ENCODE data around the gene IQGAP1.
A peak's percentile ranks its signal among the peaks of the same experiment; 100 is the strongest.
"Not testable (repeated sequence)": the region's sequence is repeated elsewhere in the genome, so short reads cannot be mapped to it uniquely, and the experiment has no call there.

The IQGAP1 gene

DNA sequence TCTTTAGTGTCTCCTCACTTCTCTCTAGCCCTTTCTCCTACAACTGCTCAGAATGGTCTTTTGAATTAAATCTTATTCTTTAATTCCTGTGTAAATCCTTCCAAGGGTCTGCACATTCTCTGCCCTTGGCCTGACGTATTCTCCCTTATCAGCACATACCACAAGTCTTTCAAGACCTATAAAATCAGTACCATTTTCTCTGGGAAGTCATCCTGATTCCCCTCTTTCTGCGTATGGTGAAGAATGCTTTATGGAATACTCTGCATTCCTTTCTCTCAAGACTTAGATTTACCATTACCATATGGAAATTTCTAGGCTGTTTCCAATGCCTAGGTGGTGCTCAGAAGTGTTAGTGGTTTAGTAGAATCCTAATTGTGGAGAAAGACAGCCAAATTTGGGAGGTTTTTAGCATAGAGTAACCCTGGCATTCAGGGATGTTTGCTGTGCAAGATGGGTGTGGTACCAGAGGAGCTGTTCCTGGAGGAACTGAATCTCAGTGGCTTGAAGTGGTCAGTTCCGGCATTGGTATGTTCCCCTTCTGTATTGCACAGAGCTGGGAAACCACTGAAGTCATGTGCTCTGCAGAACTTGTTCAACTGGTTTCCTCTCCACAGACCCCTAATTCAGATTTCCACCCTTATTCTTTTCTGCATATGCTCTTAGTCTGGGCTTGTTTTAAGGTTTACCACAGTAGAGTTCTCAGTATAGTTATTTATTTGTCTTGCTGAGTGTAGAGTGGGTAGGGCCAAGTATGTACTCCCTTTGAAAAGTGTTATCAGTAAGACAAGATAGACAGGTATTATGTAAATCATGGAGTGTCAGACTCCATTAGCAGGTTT lies 24.5 kb downstream of the IQGAP1 start:
- peak; percentile 94 for DNase-seq

DNA sequence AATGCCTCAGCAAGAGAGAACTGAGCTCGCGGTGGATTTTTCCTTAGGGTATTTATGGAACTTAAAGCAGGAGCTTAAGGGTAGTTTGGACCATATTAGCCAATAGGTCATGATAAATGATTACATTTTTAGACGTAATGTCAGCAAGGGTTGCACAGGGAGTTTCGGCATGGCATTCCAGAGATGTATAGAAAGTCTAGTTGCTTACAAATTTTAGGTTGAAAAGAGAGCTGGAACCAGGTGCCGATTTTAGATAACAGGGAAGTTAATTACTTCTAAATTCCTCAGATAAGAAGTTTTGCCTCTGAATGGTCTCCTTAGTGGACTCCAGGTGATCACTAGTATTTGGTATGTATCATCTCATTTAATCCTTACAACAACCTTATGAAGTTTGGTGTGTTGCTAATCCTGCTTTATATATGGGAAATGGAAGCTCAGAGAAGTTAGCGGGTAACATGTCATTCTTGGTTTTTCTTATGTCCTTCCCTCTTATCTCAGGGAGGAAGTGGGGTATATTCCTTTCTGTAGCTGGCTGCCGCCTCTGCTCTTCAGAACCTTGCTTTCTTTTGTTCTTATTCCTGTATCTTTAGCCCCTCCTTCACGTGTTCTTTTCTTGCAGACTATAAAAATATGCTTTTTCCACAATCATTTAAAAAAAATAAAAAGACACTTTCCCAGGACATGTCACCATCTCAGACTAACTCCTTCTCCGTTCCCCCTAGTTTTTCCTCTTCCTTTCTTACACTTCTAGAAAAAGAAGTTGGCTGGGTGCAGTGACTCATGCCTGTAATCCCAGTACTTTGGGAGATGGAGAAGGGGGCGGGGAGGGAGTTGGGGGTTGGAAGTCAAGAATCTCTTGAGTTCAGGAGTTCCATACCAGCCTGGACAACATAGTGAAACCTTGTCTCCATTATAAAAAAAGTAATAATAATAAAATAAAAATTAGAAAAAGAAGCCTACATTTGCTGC lies 25.7 kb downstream of the IQGAP1 start:
- peak; percentile 84 for DNase-seq

DNA sequence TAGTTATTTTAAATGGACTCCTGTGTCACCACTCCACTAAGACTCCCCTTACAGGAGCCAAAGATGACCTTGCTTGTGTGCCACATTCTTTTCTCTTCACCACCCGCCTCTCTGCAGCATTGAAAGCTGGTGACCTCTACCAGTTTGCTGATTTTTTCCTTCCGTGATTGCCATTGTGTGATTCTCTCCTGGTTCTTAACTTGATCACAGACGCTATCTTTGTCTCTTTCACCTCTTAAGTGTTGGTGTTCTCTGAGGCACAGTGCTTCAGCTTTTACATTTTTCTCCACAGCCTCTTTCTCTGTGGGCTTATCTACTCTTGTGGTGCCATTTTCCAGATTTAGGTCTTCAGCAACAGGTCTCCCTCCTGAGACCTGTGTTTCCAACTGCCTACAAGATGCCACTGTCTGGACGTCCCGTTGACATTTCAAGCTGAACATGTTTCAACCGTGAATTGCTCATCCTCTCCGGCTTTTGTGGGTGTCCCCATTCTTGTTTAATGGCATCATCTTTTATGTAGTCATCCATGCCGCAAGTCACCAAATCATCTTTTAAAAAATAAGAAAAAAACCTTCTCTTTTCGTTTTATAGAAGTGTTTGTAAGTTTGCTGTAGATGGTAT lies 26.5 kb downstream of the IQGAP1 start:
- DNase-seq: peak; percentile 90

DNA sequence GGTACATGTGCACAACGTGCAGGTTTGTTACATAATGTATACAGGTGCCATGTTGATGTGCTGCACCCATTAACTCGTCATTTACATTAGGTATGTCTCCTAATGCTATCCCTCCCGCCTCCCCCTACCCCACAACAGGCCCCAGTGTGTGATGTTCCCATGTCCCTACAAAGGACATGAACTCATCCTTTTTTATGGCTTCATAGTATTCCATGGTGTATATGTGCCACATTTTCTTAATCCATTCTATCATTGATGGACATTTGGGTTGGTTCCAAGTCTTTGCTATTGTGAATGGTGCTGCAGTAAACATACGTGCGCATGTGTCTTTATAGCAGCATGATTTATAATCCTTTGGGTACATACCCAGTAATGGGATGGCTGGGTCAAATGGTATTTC lies 28.0 kb downstream of the IQGAP1 start:
- not testable (repeated sequence) for DNase-seq

DNA sequence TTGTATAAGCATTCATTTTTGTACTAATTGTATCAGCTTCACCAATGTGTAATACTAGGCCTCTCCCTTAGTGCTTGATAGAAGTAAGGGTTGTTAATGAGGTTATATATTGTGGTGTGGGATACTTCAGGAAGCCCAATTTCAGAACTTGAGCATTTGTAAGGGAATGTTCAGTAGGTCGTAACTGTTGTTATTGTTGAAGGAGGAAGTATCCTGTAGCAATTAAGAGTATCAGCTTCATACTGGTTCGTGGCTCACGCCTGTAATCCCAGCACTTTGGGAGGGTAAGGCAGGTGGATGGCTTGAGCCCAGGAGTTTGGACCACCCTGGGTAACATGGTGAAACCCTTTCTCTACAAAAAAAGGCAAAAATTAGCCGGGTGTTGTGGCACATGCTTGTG lies 30.6 kb downstream of the IQGAP1 start:
- no peak for DNase-seq

DNA sequence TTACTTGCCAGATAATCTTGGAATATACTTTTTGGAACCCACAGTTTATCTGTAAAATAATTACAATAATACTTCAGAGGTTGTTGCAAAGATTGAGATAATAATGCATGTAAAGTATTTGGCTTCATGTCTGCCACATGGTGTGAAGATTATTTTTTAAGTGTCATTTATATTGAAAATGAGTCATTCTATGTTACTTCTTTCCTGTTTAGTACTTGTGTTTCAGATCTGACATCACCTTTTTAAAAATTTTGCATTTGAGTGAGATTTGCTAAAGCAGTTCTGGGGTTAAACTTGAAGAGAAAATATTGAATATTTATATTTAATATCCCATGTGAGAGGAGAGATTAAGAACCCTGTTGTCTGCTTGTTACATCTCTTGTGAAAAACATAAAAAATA lies 31.2 kb downstream of the IQGAP1 start:
- peak; percentile 20 for DNase-seq

DNA sequence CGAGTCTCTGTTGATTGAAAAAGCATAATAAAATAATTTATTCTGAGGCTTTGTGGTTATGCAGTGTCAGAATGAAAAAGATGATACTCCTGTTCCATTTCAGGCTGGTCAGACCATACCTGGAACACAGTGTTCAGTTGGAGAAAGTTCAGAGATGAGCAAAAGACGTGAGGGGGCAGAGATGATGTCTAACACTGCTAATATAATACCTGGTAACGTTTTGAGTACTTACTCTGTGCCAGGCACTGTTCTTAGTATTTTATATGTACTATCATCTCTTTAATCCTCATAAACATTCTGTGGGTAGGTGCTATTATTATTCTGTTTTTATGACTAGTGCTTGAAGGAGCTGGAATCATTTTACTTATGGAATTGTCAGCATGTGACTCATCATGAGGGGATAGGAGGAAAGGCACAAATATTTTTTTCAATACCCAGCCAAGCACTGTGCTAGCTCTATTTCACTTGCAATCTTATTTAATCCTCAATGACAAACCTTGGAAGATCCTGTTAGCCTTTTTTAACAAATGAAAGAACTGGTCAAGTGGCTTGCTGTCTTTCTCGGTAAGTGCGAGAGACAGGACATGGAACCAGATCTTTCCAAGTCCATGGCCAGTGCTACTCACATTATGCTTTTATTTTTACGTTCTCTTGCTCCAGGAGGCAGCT lies 31.8 kb downstream of the IQGAP1 start:
- DNase-seq: peak; percentile 92

DNA sequence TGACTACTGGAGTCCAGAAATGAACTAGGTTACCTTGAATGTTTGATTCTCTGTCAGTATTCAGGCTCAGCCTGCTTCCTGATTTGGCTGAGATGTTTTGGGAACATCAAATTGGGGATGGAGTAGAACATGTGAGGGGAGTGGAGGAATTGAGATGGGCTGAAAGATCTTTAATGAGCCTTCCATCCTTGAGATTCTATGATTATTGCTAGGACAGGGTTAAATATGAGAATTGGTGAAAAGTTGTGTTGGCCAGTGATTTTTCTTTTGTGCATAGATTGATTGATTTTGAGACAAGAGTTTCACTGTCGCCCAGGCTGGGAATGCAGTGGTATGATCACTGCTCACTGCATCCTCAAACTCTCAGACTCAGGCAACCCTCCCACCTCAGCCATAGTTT lies 32.4 kb downstream of the IQGAP1 start:
- DNase-seq: no peak

DNA sequence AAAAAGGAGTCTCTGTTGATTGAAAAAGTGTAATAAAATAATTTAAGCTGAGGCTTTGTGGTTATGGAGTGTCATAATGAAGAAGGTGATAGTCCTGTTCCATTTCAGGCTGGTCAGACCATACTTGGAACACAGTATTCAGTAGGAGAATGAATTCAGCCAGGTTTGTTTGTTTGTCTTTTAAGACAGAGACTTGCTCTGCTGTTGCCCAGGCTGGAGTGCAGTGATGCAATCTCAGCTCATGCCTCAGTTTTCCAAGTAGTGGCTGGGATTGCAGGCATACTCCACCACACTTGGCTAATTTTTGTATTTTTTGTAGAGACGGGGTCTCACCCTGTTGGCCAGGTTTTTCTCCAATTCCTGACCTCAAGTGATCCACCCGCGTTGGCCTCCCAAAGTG lies 33.5 kb downstream of the IQGAP1 start:
- no peak for DNase-seq

DNA sequence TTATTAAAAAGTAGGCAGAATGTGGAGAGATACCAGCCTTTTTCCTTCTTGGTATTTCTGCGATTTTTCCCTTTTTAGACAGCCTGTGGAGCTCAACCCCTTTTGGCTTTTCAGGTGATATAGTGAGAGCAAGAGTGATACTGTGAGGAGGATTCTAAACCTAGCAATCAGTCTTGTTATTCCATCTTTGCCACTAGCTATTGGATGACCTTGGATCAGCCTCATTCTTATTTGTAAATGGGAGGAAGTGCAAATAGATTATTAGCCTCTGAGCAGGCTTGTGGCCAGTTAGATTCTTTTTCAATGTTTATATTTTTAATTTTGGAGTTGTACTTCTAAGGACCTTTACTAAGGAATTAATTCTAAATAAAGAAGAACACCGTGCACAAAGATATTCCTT lies 34.0 kb downstream of the IQGAP1 start:
- no peak for DNase-seq

DNA sequence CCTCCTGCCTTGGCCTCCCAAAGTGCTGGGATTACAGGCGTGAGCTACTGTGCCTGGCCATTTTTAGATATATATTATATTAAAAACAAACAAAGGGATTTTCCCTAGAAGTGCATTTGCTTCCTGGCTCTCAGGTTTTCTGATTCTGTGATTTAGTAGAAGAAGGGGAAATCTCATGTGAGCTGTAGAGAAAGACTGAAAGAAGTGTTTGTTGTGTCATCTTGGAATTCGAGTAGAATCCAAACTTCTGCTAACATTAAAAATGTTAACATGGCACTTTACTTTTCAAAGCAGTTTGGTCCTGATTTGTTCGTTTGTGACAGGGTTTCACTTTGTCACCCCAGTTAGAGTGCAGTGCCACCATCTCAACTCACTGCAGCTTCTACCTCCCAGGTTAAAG lies 34.9 kb downstream of the IQGAP1 start:
- no peak for DNase-seq

DNA sequence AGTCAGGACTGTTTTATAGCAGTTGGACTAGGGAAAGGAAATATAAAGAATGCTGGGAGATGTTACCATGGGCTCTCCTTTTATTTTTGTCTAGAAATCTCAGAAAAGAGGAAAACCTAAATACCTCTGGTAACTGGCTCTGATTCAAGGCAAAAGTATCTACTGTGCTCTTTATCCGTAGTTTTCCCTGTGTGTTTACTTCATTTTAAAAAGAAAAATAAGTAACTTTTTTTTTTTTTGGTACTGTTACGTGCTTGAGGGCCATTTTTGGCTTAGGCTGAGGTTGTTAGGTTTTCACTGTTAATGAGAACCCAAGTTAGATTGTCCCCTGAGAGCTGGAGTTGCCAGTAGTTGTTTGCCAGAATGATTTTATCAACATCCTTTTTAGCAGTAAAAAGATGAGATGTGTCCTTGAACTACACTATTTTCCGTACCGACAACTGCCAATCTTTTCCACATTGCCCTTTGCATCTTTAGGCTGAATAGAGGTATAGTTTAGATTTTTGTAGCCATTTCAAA lies 35.8 kb downstream of the IQGAP1 start:
- DNase-seq: no peak

DNA sequence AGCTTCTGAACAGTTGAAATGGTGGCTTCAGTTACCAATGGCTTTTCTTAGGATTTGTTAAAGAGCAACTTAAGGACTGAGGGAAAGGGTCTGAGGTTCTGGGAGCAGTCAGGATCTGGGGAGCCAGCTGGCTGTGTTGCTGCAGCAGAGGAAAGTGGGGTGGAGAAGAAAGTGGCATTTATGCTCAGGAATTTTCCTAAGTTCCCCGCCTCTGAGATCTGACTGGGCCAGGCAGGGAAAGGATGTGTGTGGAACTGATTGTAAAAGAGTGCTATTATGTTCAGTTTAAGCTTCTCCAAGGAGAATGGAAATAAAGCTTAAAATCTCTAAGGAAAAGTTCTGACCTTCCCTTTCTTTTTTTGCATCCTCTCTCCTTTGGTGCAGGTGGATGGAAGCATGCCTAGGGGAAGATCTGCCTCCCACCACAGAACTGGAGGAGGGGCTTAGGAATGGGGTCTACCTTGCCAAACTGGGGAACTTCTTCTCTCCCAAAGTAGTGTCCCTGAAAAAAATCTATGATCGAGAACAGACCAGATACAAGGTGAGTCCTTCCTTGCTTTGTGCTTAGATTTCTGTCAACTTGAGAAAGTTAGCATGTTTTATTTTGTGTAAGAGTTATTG lies 37.8 kb downstream of the IQGAP1 start:
- DNase-seq: no peak

DNA sequence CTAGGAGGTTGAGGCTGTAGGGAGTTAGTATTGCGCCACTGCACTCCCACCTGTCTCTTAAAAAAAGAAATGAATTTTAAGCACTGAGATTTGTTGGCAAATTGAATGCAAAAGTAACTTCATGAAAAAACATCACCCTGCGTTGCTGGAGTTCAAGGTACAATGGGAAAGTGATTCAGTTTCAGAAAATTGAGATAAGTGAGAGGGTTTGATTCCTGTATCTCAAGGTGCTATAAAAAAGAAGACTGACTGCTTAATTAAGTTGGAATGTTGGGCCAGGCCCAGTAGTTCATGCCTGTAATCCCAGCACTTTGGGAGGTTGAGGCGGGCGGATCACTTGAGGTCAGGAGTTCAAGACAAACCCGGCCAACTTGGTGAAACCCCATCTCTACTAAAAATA lies 39.1 kb downstream of the IQGAP1 start:
- DNase-seq: no peak

DNA sequence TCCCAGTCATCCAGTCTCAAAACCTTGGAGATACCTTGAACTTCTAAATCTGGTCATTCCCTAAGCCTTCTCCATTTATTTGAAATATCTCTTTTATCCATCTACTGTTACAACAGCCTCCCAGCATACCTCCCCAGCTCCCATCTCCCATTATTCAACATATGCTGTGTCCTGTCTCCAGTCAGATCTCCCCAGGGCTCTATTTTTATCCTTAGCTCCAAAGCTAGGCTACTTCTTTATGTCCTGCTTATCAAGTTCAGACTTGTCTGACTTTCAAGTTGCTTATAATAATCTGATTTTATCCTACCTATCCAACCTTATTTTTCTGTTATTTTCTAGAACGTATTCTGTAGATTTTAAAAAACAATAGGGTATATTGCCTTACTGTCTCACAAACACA lies 44.2 kb downstream of the IQGAP1 start:
- no peak for DNase-seq

DNA sequence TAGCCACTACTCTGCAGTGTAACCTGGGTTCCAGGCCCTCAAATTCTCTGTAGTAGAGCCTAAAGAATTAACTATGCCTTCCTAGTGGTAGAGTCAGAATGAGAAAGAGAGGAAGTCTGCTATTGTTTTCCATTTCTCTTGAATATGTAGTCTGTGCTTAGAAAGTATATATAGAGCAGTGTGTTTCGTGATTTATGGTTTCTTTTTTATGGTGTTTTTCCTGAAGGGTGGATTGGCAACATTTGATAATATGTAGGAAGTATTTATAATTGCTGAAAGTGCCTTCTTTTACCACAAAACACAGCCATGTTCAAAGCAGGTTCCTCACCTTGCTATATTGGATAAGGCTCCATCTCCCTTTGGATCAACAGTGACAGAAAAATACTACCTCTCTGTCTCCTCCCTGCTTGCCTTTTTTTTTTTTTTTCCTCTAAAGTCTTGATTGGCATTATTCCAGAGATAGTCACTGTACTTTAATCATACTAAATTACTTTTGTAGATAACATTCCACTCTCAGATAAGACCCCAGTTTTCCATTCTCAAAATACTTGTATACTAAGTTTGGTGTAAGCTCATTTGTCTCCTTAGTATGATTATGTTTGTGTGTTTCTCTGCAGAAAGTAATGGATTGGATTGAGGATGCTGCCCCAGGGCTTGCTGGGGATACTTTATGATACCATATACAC lies 47.8 kb downstream of the IQGAP1 start:
- DNase-seq: no peak

DNA sequence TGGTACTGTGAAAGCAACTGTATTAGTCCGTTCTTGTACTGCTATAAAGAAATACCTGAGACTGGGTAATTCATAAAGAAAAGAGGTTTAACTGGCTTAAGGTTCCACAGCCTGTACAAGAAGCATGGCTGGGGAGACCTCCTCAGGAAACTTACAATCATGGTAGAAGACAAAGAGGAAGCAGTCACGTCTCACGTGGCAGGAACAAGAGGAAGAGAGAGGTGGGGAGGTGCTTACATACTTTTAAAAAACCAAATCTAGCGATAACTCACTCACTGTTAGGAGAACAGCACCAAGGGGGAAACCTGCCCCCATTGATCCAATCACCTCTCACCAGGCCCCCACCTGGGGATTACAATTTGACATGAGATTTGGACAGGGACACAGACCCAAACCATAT lies 48.9 kb downstream of the IQGAP1 start:
- no peak for DNase-seq

DNA sequence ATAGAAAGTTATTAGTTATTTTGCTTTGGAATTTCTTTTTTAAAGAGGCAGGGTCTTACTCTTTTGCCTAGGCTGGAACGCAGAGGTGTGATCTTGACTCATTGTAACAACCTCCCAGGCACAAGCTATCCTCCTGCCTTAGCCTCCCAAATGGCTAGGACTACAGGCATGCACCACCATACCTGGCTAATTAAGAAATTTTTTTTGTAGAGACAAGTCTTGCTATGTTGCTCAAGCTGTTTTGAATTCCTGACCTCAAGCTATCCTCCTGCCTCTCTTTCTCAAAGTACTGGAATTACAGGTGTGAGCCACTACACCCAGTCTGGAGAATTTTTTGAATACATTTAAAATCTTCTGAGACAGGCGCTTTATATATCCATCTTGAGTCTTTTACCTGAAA lies 49.5 kb downstream of the IQGAP1 start:
- no peak for DNase-seq

DNA sequence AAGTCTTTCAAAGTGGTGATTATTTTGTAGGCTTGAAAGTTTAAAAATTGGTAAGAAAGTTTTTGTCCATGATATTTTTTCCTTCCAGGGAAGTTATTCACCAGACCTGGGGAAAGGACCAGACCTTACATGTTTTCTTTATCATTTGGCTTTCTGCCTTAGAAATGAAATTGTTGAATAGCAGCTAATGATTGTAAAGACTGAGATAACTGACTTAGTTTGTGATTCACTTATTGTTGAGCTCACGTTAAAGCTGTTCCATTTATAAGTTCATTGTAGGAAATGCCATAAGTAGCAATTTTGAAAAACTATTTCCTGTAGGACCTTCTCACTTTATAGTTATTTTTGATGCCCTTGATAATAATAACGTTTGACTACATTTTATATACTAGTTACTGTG lies 51.9 kb downstream of the IQGAP1 start:
- DNase-seq: no peak

DNA sequence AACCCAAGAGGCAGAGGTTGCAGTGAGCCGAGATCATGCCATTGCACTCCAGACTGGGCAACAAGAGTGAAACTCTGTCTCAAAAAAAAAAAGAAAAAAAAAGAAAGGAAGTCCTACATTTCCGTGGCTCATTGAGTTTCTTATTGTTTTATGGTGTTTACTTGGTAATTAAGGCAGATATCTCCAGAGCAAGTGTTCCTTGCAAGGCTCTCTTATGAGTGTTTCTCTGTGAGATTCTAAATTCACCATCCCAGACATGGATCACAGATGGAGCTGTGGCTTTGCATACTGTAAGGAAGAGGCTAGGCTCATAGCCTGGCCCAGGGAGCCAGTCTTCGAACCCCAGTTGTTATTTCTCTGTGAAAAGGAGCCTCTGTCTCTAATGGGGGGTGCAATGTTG lies 53.0 kb downstream of the IQGAP1 start:
- DNase-seq: no peak

DNA sequence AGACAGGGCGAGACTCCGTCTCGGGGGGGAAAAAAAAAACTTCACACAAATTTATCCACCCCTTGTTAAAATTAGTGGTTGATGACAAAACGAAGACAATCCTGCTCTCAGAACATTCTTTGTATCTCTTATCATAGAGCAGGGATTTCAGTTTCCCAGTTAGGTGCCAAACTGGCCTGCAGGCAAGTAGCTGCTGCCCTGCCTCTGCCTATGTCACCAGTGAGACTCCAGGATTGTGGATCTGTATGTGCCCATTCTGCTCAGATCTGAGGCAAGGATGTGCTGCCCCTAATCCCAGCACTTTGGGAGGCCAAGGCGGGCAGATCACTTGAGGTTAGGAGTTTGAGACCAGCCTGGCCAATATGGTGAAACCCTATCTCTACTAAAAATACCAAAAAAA lies 54.4 kb downstream of the IQGAP1 start:
- no peak for DNase-seq

Data from fibroblast of skin of right quadriceps (primary cell).